HTERT RPE-1 (cell line): Measurements from ENCODE around the gene SLC37A2.

ENCODE experiments used
- in situ Hi-C: fragments of 300-500 bp; cut with MboI; formaldehyde crosslinking; loops from 4 replicates; pipeline ENCODE4 v1.14.3; 2020; ENCODE audit warnings: low sequenced_read_pairs

The SLC37A2 gene

GRCh38 chr11:125102510-125102909 lies 39.4 kb downstream of the SLC37A2 start:
- in situ Hi-C loops, result no loop called here

GRCh38 chr11:125105926-125106325 lies 42.8 kb downstream of the SLC37A2 start:
- in situ Hi-C loops, result no loop called here

GRCh38 chr11:125108469-125108868 lies 45.4 kb downstream of the SLC37A2 start:
- in situ Hi-C loops, result no loop called here

GRCh38 chr11:125110506-125110905 lies 47.4 kb downstream of the SLC37A2 start:
- in situ Hi-C loops, result no loop called here

- in situ Hi-C loops, result no loop called here
Measured at GRCh38 chr11:125111001-125111342, 47.9 kb downstream of the SLC37A2 start.

- in situ Hi-C loops, result no loop called here
Measured at GRCh38 chr11:125111343-125112207, 48.5 kb downstream of the SLC37A2 start, which contains the start of gene TMEM218. TSS of gene TMEM218 (minus strand) at chr11:125111626. CDS start at chr11:125102241, 9,385 bp downstream.

- in situ Hi-C loops, result no loop called here
Measured at GRCh38 chr11:125112208-125112604, 49.1 kb downstream of the SLC37A2 start.

GRCh38 chr11:125114518-125114917 lies 51.4 kb downstream of the SLC37A2 start:
- in situ Hi-C loops, result no loop called here

- in situ Hi-C loops, result no loop called here
Measured at GRCh38 chr11:125117429-125117828, 54.3 kb downstream of the SLC37A2 start.

- in situ Hi-C loops, result no loop called here
Measured at GRCh38 chr11:125123194-125123946, 60.3 kb downstream of the SLC37A2 start.

GRCh38 chr11:125123947-125124617 lies 61.0 kb downstream of the SLC37A2 start:
- in situ Hi-C loops, result no loop called here

- in situ Hi-C loops, result no loop called here
Measured at GRCh38 chr11:125124618-125124992, 61.5 kb downstream of the SLC37A2 start.

- in situ Hi-C loops, result no loop called here
Measured at GRCh38 chr11:125128450-125128849, 65.3 kb downstream of the SLC37A2 start.

GRCh38 chr11:125129316-125129993 lies 66.3 kb downstream of the SLC37A2 start:
- in situ Hi-C loops, result no loop called here

GRCh38 chr11:125132071-125132470 lies 69.0 kb downstream of the SLC37A2 start:
- in situ Hi-C loops, result no loop called here

- in situ Hi-C loops, result no loop called here
Measured at GRCh38 chr11:125132596-125132995, 69.5 kb downstream of the SLC37A2 start.

GRCh38 chr11:125136001-125136400 lies 72.9 kb downstream of the SLC37A2 start:
- in situ Hi-C loops, result no loop called here

GRCh38 chr11:125138966-125139365 lies 75.9 kb downstream of the SLC37A2 start:
- in situ Hi-C loops, result no loop called here

GRCh38 chr11:125139778-125140177 lies 76.7 kb downstream of the SLC37A2 start:
- in situ Hi-C loops, result no loop called here
